HG02840 (cell line): Measurements from ENCODE around the gene GOPC.

Experiments
- ATAC-seq: cut with Tn5 transposase; IDR thresholded peaks from one replicate; pipeline ENCODE4 v1.9.1; 2021; ENCODE audit warnings: mild to moderate bottlenecking, moderate library complexity, moderate number of reproducible peaks; ENCODE audit not compliant: unreplicated experiment, low FRiP score

Gene GOPC

GRCh38 chr6:117600008-117600743 lies 2.1 kb downstream of the GOPC start:
- ATAC-seq = no peak

- no peak for ATAC-seq
Measured at GRCh38 chr6:117597755-117598154, 4.6 kb downstream of the GOPC start.

DNA sequence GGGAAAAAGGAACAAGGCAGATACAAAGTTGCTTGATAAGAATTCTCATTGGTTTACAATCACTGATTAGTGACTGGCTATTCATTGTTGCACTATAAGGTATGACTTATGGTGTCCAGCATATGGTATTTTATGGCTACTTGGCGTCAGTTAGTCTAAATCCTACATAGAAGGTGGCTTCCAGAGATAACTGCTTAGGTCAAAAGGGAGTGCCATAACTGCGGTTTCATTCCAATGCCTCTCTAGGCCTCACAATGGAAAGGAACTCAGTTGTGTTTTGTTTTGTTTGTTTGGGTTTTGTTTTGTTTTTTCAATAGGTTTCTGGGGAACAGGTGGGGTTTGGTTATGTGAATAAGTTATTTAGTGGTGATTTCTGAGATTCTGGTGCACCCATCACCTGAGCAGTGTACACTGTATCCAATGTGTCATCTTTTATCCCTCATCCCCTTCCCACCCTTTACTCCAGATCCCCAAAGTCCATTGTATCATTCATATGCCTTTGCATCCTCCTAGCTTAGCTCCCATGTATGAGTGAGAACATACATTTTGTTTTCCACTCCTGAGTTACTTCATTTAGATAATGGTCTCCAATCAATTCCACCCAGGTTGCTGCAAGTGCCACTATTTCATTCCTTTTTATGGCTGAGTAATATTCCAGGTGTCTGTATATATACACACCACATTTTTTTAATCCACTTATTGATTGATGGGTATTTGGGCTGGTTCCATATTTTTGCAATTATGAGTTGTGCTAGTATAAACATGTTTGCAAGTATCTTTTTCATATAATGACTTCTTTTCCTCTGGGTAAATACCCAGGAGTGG lies 7.0 kb downstream of the GOPC start:
- ATAC-seq = no peak

- no peak for ATAC-seq
Measured at GRCh38 chr6:117592983-117593759, 9.1 kb downstream of the GOPC start.

DNA sequence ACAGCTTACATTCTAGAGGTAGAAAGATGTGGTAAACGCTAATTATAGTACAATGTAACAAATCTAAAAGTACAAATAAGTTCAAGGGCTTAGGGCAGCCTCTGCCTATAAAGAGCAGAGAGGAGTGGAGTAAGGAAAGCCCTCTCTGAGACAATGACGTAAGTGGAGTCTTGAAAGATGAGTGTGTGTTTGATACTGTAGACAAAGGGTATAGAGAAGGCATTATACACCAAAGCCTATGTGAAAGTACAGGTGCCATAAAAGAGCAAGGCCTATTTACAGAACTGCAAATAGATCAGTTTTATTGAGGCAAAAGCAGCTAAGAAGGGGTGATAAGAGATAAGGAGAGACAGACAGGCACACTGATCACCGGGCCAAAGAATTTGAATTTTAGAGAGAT lies 10.9 kb downstream of the GOPC start:
- no peak for ATAC-seq

DNA sequence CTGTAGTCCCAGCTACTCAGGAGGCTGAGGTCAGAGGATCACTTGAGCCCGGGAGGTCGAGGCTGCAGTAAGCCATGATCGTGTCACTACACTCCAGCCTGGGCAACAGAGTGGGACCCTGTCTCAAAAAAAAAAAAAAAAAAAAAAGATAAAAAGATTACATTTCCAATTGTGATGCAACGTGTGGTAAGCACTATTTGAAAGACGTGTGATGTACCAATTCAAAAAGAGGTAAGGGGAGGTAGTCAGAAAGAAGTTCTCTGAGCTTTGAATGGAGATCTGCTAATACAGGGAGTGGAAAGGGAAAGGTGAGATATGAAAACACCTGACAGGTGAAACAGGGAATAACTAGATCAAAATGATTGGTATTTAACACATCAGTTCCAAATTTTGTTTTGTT lies 11.9 kb downstream of the GOPC start:
- no peak for ATAC-seq

DNA sequence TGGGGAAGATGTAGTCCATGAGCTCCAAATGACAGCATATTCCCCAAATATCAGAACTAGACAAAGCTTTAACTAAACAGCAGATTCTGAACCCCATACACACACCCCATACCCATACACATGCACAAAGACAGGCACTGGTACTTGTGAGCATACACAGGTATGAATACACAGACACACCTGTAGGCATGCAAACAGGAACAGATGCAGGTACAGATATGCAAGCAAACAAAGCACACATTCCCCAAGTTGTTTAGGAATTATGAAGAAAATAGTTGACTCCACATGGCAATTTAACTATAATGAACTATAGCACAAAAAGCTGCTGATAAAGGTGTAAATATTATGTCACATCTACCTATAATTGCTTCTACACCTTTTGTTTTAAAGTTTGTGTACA lies 16.7 kb downstream of the GOPC start:
- no peak for ATAC-seq

- no peak for ATAC-seq
Measured at GRCh38 chr6:117574198-117574597, 28.1 kb downstream of the GOPC start.

DNA sequence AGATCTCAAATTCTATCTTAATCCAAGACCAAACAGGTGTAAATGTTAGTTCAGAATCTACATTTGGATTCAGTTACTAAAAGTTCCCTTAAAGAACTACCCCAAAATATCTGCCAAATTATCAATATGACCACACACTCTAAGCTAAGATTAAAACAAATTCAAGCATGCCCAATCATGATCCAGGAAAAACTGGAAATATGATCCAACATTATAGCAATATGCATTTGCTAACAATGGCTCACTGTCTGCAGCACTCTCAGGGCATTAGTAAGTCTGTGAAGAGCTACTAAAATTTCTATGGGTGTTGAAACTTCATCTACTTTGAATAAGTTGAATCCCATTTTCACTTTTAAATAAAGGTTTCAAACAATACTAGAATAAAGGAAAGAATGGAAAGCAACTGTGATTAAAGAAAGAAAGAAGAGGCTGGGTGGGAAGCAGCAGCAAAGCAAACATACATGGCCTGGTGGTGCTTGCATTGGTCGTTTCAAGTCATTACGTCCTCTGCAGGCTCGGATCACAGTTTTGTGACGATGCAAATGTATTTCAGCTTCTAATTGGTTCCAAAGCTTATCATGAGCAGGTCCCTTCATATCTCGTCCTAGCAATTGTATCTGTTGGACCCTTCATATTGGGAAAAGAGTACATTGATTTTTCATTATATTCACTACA lies 29.2 kb downstream of the GOPC start:
- no peak for ATAC-seq

DNA sequence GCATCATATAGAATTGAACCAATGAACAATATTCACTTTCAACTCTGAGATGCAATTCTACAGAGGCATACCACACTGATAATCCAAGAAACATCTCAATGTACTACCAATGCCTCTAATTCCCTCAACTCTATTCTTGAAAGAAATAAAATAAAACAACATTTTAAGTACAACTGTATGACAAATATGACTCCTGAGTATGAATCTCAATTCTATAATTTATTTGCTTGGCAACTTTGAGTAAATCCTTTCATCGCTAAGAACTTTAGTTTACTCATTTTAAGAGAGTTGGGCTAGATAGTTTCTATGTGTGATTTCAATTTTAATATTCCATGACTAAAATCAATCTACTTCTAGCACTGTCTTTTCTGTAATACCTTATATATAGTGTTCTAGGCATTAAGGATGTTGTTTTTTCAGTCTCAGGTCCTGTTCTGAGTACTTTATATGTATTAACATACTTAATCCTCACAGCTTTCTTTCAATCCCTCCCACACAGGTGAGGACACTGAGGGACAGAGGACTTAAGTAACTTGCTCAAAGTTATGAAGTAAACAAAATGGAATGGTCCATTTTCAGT lies 33.4 kb downstream of the GOPC start:
- ATAC-seq = no peak

GRCh38 chr6:117568247-117568646 lies 34.1 kb downstream of the GOPC start:
- no peak for ATAC-seq

DNA sequence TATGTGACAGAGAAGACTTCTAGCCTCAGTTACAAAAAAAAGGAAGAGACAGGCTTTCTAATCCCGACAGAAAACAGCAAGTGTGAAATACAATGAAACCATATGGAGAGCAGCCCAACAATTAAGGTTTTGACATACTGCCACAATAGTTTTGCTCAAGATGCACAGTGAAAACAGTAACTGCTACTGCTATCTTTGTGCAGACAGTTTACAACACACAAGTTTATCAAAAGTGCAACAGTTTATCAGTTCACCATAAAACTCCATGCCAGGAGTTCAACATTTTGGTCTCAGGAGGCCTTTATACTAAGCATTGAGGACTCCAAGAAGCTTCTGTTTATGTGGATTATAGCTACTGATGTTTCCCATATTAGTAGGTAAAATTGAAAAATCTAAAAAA lies 37.6 kb downstream of the GOPC start:
- ATAC-seq = no peak

DNA sequence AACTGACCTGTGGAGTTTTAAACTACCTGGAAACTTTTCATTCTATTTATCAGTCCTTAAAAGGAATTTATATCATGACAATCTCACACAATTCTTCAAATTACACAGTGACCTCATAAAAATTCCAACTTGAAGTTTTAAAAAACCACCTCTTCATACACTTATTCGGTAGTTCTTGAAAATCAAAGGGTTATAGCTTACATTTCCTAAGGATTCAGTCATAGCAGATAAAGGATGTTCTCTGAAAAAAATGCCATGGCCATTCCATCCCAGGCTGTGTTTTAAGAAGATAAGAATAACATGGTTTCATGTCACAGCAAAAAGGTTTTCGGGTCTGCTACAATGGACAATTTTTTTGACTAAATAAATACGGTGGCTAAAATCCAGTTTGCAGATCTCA lies 41.2 kb downstream of the GOPC start:
- no peak for ATAC-seq

DNA sequence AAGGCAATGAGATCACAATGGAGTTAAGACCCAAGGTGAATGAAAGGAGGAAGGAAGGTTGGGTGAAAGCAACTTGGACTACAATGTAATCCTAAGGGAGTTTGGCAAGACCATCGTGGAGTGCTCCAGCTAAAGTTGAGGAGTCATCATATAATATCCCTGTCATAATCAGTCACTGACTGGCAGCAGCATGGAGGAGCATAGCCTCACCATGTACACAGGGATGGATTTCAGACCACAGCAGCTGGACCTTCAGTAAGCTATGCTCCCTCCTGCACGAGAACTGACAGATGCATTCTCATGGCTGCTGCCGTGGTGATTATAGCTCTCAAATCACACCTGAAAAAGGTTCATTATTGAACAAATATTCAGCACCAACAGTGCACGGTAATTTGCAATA lies 43.0 kb downstream of the GOPC start:
- ATAC-seq = no peak

GRCh38 chr6:117558818-117559217 lies 43.5 kb downstream of the GOPC start:
- ATAC-seq = no peak

DNA sequence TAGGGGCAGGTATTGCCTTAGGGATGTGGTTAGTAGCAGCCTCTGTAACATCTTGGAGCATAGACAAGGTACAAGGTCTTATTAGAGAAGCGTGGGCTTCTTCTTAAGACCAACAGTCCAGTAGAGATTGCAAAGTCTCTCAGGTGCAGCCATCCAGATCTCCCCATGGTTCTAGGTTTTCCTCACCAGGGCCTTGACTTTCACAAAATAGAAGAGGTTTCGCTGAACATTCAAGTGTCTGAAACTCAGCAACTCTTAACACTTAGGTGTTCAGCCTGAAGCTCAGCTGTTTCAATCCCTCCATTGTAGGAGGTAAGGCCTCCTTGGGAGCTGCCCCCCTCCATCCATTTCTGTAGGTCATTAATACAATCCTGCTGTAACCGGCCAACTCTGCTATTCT lies 44.4 kb downstream of the GOPC start:
- no peak for ATAC-seq

DNA sequence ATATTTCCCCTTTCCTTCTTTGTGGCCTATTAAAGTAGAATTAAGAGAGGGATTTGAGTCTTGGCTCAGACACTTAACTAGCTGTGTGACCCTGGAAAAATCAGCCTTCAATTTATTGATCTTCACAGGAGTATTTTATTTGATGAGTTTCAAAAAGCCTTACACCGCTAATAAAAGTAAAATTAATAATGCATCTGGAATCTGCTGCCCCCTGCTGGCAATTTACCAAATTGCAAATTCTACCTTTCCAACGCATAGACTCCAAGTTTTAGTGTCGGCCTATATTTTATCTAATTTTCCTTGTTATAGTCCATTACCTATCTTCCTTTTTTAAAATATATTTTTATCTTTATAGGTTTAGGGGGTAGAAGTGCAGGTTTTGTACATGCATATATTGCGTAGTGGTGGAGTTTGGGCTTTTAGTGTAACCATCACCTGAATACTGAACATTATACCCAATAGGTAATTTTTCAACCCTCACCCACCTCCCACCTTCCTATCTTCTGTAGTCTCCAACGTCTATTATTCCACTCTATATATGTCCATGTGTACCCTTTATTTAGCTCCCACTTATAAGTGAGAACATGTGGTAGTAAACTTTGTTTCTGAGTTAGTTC lies 46.3 kb downstream of the GOPC start:
- ATAC-seq = no peak

GRCh38 chr6:117555262-117555849 lies 47.0 kb downstream of the GOPC start:
- ATAC-seq = no peak

DNA sequence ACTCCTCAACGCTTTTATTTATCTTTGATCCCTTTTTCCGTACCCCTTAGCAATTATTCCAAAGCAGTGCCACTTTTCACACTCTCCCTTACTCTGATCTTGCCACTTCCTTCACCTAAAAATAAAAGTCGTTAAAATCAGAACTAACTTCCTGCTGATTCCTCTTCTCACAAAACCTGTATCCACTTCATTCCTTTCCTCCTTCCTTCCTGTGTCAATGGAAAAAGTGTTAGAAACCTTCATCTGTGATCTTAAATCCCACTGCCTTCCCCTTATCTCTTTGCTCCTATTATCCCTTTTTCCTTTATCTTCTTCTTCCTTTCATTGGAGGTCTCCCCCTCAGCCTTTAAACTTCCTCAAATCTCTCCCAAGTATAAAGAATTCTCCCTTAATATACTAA lies 49.2 kb downstream of the GOPC start:
- no peak for ATAC-seq

- ATAC-seq = no peak
Measured at GRCh38 chr6:117552618-117553017, 49.7 kb downstream of the GOPC start.
